DND-41 (cell line): ENCODE results near the gene MS4A15.

Experiments used
- EZH2 ChIP-seq: IDR thresholded peaks from 3 replicates; pipeline ENCODE4 v1.6.1; 2012; ENCODE audit warnings: borderline replicate concordance, low read depth, mild to moderate bottlenecking, moderate library complexity, low read length, inconsistent platforms; ENCODE audit not compliant: severe bottlenecking
- TF ChIP-seq, protein P1 (sequence below): IDR thresholded peaks from 2 replicates; pipeline ENCODE4 v1.5.1; 2012; ENCODE audit warnings: borderline replicate concordance, low read length, moderate library complexity, mild to moderate bottlenecking; ENCODE audit not compliant: poor library complexity, severe bottlenecking; ENCODE audit errors: extremely low read depth

- TF ChIP-seq EZH2: no peak
- TF ChIP-seq, protein P1, sequence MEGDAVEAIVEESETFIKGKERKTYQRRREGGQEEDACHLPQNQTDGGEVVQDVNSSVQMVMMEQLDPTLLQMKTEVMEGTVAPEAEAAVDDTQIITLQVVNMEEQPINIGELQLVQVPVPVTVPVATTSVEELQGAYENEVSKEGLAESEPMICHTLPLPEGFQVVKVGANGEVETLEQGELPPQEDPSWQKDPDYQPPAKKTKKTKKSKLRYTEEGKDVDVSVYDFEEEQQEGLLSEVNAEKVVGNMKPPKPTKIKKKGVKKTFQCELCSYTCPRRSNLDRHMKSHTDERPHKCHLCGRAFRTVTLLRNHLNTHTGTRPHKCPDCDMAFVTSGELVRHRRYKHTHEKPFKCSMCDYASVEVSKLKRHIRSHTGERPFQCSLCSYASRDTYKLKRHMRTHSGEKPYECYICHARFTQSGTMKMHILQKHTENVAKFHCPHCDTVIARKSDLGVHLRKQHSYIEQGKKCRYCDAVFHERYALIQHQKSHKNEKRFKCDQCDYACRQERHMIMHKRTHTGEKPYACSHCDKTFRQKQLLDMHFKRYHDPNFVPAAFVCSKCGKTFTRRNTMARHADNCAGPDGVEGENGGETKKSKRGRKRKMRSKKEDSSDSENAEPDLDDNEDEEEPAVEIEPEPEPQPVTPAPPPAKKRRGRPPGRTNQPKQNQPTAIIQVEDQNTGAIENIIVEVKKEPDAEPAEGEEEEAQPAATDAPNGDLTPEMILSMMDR: no peak
These were observed 26.4 kb downstream of the MS4A15 start for GRCh38 chr11:60783141-60783484.
